GM12891 (cell line): ENCODE data around the gene CDH13.

Experiments
- POLR2A ChIP-seq: IDR thresholded peaks from 2 replicates; pipeline ENCODE4 v1.6.1; 2011; ENCODE audit warnings: low read depth, low read length, control low read depth
- SPI1 ChIP-seq: IDR thresholded peaks from 2 replicates; pipeline ENCODE4 v1.6.1; 2011; ENCODE audit warnings: low read depth, low read length, control low read depth
- TAF1 ChIP-seq: IDR thresholded peaks from 2 replicates; pipeline ENCODE4 v1.6.1; 2011; ENCODE audit warnings: low read depth, low read length, control low read depth

- no peak for TF ChIP-seq POLR2A
- TF ChIP-seq TAF1 = no peak
- TF ChIP-seq SPI1 = no peak
Observed at GRCh38 chr16:83554540-83554939, 927.8 kb downstream of the CDH13 start.
